Measurements from ENCODE around the gene USP13. TPM values are rescaled to one million over a fixed set of nuclear protein-coding genes. Genes with fewer than 3 reads are reported as not detected.

USP13 gene
- total and polyA plus RNA-seq, 2 of the 13 experiments (the other 11 are each of a cell fraction or from before 2014, with no cell fraction given), result 15.9 to 36.7 TPM

GRCh38 chr3:179706233-179706632 lies 53.4 kb downstream of the USP13 start:
- peak overlapping the region; percentile 20 for H3K27ac ChIP-seq (ENCODE audit: extremely low read length, insufficient read depth, low read length)
- no peak overlapping the region for H3K9ac ChIP-seq (ENCODE audit: insufficient read depth, low read depth, low read length)
- WGBS (ENCODE audit: low lambda C conversion rate), result 100% methylated on average over 1 of the region's 1 CpG
- H3K79me2 ChIP-seq (ENCODE audit: insufficient read depth, low read length), result peaks cover 2% of the 10 kb centered on the region
- H3K9me3 ChIP-seq (ENCODE audit: low read length), result no peaks in the 10 kb centered on the region
- H3K36me3 ChIP-seq (replicated peaks in 1 of 2; ENCODE audit: control insufficient read depth in 1 of 2, insufficient read depth in 2 of 2, low read length in 2 of 2), result peaks cover 16 to 57% of the 10 kb centered on the region in 2 experiments; a peak in 4 of 5 replicates
- peak; percentile 53 for ATAC-seq
- TF ChIP-seq TEAD3 (CRISPR knock-in tag; optimal IDR thresholded peaks at IDR 0.05; ENCODE audit: borderline replicate concordance) (peak; percentile 26), STAG1 (CRISPR knock-in tag; IDR thresholded peaks at IDR 0.05) (no peak), FOXM1 (CRISPR knock-in tag; IDR thresholded peaks at IDR 0.05) (no peak), ZNF468 (CRISPR knock-in tag; IDR thresholded peaks at IDR 0.05) (no peak), GLI4 (CRISPR knock-in tag; IDR thresholded peaks at IDR 0.05; ENCODE audit: borderline replicate concordance) (no peak)
- no peaks in the 10 kb centered on the region for H3K4me1 ChIP-seq (ENCODE audit: insufficient read depth, low read length)
- in situ Hi-C loops (cut with HindIII; ENCODE audit: extremely low pct_ligation_motif_present, low pct_unique_long_range_greater_than_20kb) (no loop called here), intact Hi-C loops (cut with micrococcal nuclease; ENCODE audit: unreplicated experiment) (no loop called here)
- no peaks in the 10 kb centered on the region for H3K27me3 ChIP-seq (ENCODE audit: control insufficient read depth in 1 of 2, insufficient read depth in 2 of 2, low read length in 2 of 2)
- no peak overlapping the region for H3K4me3 ChIP-seq (replicated peaks in 1 of 3; ENCODE audit: insufficient read depth in 1 of 3, low read depth in 2 of 3, low read length in 3 of 3)
- POLR2A ChIA-PET, result no interaction called here
- FAIRE-seq, result no peak
- H4K20me1 ChIP-seq (ENCODE audit: insufficient read depth, low read length), result no peaks in the 10 kb centered on the region
- H3K4me2 ChIP-seq (ENCODE audit: low read depth, low read length), result no peak overlapping the region
- CTCF ChIA-PET (ENCODE audit: low intra/inter-chr PET ratio, low total read pairs), result no interaction called here
- DNase-seq (ENCODE audit: low spot score), result peak; percentile 39
- no TSS peak for BruUV-seq (replicated peaks)
- no peak overlapping the region for H2AFZ ChIP-seq (ENCODE audit: low read length)

DNA sequence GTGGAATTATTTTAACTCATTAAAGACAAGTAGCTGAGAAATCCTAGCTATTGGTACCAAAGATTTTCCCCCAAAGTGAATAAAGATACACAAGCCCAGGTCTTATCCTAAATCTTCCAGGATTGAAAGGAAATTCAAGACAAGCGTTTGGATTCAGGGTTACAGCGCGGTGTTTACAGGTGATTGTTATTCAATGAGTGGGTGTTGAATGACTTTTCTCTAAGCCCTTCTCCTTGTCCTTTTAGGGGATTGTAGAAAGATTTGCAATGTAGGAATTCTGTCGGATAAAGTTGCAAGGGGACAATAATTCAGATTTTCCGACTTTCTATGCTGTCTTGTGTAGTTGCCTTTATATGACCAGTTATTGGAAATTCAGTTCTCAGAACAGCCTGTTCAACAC lies 57.2 kb downstream of the USP13 start:
- Histone ChIP-seq H4K20me1 (ENCODE audit: insufficient read depth, low read length) (no peaks in the 10 kb centered on the region), H3K27me3 (ENCODE audit: control insufficient read depth in 1 of 2, insufficient read depth in 2 of 2, low read length in 2 of 2) (no peaks in the 10 kb centered on the region), H3K4me2 (ENCODE audit: low read depth, low read length) (no peak overlapping the region), H3K36me3 (replicated peaks in 1 of 2; ENCODE audit: control insufficient read depth in 1 of 2, insufficient read depth in 2 of 2, low read length in 2 of 2) (peaks cover 13 to 46% of the 10 kb centered on the region in 2 experiments), H3K9ac (ENCODE audit: insufficient read depth, low read depth, low read length) (no peak overlapping the region), H3K4me3 (replicated peaks in 1 of 3; ENCODE audit: insufficient read depth in 1 of 3, low read depth in 2 of 3, low read length in 3 of 3) (no peak overlapping the region), H2AFZ (ENCODE audit: low read length) (no peak overlapping the region), H3K27ac (ENCODE audit: extremely low read length, insufficient read depth, low read length) (no peak overlapping the region), H3K79me2 (ENCODE audit: insufficient read depth, low read length) (no peaks in the 10 kb centered on the region), H3K4me1 (ENCODE audit: insufficient read depth, low read length) (no peaks in the 10 kb centered on the region), H3K9me3 (ENCODE audit: low read length) (no peaks in the 10 kb centered on the region)
- ChIA-PET CTCF (ENCODE audit: low intra/inter-chr PET ratio, low total read pairs) (no interaction called here), POLR2A (no interaction called here)
- no TSS peak for BruUV-seq (replicated peaks)
- FAIRE-seq (no peak), ATAC-seq (no peak), DNase-seq (ENCODE audit: low spot score) (no peak)
- in situ Hi-C loops (cut with HindIII; ENCODE audit: extremely low pct_ligation_motif_present, low pct_unique_long_range_greater_than_20kb) (no loop called here), intact Hi-C loops (cut with micrococcal nuclease; ENCODE audit: unreplicated experiment) (no loop called here)
- WGBS (ENCODE audit: low lambda C conversion rate), result 98% methylated on average over 5 of the region's 5 CpGs
- TF ChIP-seq, protein P1, sequence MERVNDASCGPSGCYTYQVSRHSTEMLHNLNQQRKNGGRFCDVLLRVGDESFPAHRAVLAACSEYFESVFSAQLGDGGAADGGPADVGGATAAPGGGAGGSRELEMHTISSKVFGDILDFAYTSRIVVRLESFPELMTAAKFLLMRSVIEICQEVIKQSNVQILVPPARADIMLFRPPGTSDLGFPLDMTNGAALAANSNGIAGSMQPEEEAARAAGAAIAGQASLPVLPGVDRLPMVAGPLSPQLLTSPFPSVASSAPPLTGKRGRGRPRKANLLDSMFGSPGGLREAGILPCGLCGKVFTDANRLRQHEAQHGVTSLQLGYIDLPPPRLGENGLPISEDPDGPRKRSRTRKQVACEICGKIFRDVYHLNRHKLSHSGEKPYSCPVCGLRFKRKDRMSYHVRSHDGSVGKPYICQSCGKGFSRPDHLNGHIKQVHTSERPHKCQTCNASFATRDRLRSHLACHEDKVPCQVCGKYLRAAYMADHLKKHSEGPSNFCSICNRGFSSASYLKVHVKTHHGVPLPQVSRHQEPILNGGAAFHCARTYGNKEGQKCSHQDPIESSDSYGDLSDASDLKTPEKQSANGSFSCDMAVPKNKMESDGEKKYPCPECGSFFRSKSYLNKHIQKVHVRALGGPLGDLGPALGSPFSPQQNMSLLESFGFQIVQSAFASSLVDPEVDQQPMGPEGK (CRISPR knock-in tag; IDR thresholded peaks at IDR 0.05), result no peak
- TF ChIP-seq HNF4G (IDR thresholded peaks at IDR 0.05; ENCODE audit: borderline replicate concordance, low read depth, low read length) (no peak), HNF4G (CRISPR knock-in tag; IDR thresholded peaks at IDR 0.05; ENCODE audit: borderline replicate concordance, low read depth) (no peak), JUN (CRISPR knock-in tag; IDR thresholded peaks at IDR 0.05) (no peak), ZNF512B (CRISPR knock-in tag; IDR thresholded peaks at IDR 0.05; ENCODE audit: borderline replicate concordance) (no peak), MEIS2 (CRISPR knock-in tag; IDR thresholded peaks at IDR 0.05) (no peak), HDAC2 (CRISPR knock-in tag; IDR thresholded peaks at IDR 0.05) (no peak), SAFB2 (CRISPR knock-in tag; IDR thresholded peaks at IDR 0.05; ENCODE audit: borderline replicate concordance, low read depth) (no peak), ZNF883 (CRISPR knock-in tag; IDR thresholded peaks at IDR 0.05; ENCODE audit: not compliant biosample characterization) (no peak)
- TF ChIP-seq, protein P2, sequence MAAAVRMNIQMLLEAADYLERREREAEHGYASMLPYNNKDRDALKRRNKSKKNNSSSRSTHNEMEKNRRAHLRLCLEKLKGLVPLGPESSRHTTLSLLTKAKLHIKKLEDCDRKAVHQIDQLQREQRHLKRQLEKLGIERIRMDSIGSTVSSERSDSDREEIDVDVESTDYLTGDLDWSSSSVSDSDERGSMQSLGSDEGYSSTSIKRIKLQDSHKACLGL (CRISPR knock-in tag; IDR thresholded peaks at IDR 0.05), result no peak

Data from HepG2 (cell line).